T1000 (cell line): ENCODE measurements around the gene TRMT1L.
"Not testable (repeated sequence)": the region's sequence is repeated elsewhere in the genome, so short reads cannot be mapped to it uniquely, and the experiment has no call there.

Experiments used
- DNase-seq: peaks from one replicate; lab custom pipeline; 2025; ENCODE audit warnings: mixed read lengths; lab: John Stamatoyannopoulos, UW

Gene TRMT1L

DNA sequence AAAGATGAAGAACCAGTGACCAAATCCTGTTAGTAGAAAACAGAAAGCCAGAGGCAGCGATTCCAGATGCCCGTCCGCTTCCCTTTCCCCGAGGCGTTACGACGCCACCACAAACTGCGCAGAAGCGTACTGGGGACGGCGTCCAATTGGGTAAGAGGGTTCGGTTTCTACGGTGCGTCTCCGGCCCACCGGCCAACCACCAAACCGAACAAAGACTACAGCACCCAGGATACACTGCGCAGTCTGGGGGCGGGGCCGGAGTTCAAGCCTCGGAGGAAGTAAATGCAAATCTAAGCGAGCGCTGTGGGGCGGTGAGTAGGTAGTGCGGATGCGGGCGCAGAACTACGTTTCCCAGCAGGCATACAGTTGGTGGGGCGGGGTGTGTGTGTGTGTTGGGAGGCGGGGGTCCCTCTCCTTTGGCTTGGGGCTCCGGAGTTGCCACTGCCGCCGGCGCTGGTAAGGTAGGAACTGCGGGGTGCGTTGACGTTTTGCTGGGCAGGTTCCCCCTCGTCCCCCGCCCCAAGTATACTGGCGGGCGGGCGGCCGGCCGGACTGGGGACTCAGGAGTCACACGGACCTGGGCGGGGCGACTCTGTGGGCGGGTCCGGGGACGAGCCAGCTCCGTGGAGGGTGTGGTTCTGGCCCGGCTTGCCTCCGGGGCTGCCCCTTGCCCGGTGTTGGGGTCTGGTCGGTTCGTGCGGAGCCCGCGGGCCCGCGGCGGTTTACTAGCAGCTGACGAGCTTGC, at the start of gene TRMT1L, which contains the start of gene SWT1:
TRMT1L (minus strand) TSS at position 100 of the 745 bp plus-strand sequence. CDS start 241 bp downstream, outside the sequence.
SWT1 (plus strand) TSS at position 314 of the 745 bp plus-strand sequence. CDS start 3,675 bp downstream, outside the sequence.
- peak; percentile 98 for DNase-seq

DNA sequence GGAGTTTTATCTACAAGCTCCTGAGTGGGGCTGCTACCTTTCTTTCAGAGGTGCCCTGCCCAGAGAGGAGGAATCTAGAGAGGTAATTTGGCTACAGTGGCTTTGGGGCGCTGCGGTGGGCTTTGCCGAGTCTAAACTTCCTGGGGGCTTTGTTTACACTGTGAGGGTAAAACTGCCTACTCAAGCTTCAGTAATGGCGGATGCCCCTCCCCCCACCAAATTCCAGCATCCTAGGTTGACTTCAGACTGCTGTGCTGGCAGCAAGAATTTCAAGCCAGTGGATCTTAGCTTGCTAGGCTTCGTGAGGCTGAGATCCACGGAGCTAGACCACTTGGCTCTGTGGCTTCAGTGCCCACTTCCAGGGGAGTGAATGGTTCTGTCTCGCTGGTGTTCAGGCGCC, 44.1 kb upstream of the TRMT1L start:
- DNase-seq, result no peak

GRCh38 chr1:185198712-185199111, 42.0 kb upstream of the TRMT1L start:
- not testable (repeated sequence) for DNase-seq

GRCh38 chr1:185193756-185194155, 37.0 kb upstream of the TRMT1L start:
- DNase-seq, result no peak

DNA sequence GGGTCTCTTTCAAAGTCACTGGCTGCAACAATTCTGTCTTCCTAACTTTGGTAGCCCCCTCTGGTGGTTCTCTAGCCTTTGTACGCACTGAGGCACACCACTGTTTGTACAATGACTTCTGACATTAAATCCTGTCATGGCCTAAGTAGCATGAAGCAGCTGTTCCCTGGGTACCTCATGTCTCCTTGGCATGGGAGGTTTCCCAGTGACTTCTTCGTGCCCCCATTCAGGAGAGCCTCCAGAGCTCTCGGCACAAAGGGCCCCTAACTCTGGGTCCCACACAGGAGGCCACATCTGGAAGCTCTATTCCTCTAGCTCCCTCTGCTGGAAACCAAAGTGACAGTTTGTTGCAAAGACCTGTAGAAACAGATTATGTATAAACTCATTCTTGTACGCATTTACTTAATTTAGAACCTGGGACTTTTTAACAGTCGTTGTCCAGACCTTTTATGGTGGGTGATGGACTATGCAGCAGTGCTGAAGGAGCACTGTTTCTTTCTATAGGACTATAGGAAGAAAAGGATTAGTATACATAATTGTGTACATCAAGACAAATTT, 13.6 kb upstream of the TRMT1L start:
- DNase-seq, result no peak

DNA sequence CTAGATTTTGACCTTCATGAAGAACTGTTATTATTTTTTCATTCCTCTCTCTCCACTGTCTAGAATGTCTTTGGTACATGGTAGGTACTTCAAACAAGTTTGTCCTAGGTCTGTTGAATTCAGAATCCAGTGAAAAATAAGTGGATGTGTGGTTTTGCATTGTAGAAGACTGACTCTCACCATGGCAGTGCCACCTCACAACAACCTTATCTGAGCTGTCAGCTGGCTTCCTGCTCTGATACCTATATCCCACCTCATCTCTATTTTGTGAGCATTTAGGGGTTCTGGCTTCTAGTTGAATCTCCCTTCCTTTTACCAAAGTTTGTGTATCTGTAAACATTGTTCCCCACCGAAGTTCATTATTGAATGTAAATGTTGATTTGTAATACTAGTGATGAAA, 9.4 kb upstream of the TRMT1L start:
- no peak for DNase-seq

- DNase-seq, result no peak
Measured at GRCh38 chr1:185162491-185162890, 5.7 kb upstream of the TRMT1L start.

GRCh38 chr1:185159966-185160365, 3.2 kb upstream of the TRMT1L start:
- no peak for DNase-seq

DNA sequence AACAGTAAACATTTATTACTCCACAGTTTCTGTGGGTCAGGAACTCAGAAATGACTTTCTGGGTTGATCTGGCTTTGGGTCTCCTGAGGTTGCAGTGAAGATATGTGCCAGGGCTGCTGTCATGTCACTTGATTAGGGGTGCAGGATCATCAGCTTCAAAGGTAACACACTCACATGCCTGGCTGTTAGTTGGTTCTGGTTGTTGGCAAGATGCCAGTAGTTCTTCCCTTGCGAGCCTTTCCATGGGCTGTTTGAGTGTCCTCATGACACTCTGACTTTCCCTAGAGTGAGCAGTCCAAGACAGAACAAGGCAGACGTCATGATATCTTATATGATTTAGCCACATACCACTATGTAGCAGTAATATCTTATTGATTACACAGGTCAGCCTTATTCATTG, 2.0 kb upstream of the TRMT1L start:
- no peak for DNase-seq

DNA sequence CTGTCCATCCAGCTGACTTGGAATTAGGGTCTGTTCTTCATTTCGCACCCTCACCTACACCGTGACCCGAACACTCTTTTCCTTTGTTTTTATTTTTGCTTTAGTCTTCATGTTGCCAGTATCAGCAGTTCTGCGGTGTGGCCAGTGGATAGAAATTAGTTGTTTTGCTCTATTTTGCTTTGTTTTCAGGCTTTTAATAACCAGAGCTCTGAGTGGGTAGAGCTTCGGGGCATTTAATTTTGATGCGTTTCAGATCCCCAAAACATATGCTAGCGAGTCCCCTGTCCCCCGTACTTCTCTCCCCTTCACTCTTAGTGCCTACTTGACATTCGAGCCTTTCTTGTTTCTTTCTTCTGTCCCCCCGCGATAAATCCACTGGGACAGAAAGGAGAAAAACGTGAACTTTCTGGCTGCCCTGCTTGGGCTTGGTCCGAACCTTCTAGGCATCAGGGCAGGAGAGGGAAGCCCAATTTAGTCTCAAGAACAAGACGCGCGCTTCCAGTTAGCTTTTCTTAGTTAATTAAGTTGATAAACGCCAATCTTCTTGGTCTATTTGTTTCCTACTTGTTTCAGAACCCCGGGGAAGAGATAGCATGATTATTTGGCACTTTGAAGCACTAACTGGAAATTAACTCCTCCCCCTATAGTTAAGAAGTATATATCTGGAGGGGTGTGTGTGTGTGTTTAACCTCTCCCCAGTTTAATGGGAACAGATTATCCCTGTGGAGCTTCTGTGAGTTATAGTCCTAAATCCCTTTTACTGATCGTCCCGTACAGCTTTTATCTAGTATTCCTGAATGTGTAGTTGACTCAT, 1.1 kb upstream of the TRMT1L start:
- DNase-seq, result no peak

DNA sequence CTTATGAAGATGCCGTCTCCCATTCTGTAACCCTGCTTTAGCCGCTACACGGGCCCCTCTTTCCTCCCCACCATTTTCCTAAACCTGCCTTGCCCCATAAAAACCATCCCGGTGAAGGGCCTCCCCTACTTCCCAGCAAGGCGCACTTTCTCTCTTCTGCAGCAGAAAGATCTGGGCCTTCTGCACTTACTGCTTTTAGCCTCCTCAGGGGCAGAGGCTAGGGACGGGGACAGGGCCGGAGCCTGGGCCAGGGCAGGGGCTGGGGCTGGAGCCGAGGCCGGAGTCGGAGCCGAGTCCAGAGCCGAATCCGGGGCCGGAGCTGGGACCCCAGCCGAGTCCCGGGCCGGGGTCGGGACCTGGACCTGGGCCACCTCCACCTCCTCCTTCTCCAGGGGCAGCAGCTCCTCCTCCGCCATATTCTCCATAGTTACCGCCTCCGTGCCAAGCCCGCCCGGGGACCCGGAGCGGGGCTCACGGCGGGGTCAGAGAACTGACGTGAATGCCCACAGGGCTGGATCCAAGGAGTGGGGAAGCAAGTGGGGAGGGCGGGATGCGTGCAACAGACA, 382 bp downstream of the TRMT1L start:
- DNase-seq, result no peak

DNA sequence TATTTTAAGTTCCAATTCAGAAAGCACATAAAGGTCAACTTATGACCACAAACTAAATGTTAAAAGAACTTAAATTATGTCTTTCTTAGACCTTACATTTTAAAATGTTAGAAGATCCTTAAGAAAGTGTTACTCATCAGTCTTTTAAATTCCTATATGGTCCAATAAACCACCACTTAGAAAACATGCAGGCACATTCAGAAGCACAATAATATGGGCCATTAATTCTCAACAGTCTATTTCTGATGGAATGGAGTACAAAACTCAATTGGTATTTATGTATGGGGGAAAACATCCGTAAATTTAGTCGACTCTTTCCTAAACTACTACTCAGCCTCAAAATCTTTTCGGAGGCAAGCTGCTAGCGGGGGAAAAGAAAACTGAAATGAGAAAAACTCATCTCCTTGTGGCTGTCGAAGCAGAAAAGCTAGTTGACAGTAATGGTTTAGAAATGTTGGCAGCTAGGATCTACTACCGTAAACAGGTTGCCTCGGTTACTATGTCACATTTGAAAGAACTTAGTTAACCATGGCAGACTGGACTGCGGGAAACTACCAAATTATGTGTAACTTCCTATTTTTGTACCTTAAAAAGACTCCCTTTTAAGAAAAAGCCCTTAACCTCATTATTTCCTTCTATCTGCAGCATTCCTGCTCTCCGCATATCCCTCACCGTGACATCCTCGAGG, 1.0 kb downstream of the TRMT1L start:
- DNase-seq, result no peak

- no peak for DNase-seq
Measured at GRCh38 chr1:185154912-185155513, 1.7 kb downstream of the TRMT1L start.

DNA sequence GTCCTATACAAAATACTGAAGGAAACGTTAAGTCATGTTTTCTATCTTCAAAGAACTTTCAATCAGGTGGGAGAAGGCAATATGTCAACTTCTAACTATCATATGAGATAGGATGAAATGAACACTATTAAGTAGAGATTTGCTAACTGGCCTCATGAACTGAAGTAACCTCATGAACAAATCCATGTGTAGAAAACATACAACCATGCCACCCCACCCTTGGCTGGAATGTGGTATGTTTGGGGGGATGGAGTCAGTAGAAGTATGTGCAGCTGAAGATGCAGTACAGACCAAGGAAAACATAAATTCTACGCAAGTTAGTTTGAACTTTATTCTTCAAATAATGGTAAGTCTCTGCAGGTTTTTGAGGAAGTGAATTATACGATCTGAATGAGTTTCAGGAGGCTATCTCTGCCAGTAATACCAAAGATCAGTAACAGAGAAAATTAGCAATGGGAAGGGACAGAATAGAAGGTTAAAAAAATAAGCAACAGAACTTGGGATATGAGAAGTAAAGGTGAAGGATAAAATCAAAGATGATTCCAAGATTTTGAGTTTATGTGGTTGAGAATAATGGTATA, 4.5 kb downstream of the TRMT1L start:
- DNase-seq, result no peak

DNA sequence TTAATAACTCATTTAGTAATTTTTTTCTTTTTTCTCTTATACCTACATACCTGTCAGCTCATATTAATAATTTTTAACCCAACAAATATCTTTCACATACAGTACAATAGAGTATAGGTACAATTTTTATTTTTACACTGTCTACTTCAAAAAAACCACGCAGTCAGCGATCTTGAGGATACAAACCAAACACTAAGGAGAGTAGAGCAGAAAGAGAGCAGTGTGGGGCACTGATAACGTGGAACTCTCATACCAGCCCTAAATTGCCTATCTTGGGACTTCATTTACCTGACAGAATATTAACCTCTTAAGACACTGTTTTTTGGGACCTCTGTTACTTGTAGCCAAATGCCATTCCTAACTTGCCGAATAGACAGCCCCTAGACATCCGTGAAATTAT, 5.5 kb downstream of the TRMT1L start:
- no peak for DNase-seq

- no peak for DNase-seq
Measured at GRCh38 chr1:185144233-185144632, 12.5 kb downstream of the TRMT1L start.

DNA sequence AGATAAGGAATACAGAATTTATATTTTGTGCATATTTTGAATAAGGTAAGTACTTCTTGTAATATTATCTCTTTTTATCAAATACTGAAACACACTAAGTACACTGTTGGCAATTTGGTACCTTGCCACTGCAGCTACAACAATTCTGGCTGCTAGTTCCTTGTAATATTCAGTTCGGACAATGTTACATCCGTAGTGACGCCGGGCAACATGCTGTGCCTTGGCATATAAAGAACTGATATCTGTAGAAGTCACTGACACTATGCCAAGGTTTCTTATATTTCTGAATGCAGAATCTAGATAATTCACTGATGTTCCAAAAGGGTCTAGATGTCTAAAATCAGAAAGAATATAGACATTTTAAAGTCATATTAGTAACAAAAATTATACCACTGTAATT, 17.5 kb downstream of the TRMT1L start:
- DNase-seq, result no peak

GRCh38 chr1:185137896-185138545, 18.7 kb downstream of the TRMT1L start:
- DNase-seq, result no peak

GRCh38 chr1:185132534-185132933, 24.2 kb downstream of the TRMT1L start:
- no peak for DNase-seq

- no peak for DNase-seq
Measured at GRCh38 chr1:185129708-185130107, 27.0 kb downstream of the TRMT1L start.

DNA sequence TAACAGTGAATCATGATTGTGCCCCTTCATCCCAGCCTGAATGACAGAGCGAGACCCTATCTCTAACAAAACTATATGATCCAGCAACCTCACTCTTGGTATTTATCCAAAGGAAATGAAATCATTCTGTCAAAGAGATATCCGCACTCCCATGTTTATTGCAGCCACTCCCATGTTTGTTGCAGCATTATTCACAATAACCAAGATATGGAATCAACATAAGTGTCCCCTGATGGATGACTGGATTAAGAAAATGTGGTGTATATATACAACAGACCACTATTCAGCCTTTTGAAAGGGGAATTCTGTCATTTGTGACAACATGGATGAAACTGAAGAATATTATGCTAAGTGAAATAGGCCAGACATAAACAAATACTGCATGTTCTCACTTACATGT, 44.4 kb downstream of the TRMT1L start:
- no peak for DNase-seq
